Ishikawa (cell line): ENCODE data around the gene SGK1.

Experiments used
- CEBPB ChIP-seq: IDR thresholded peaks from 2 replicates; pipeline ENCODE4 v1.6.1; 2012
- CREB1 ChIP-seq: IDR thresholded peaks from 2 replicates; pipeline ENCODE4 v1.6.1; 2012; ENCODE audit warnings: low read depth
- EGR1 ChIP-seq: IDR thresholded peaks from 2 replicates; pipeline ENCODE4 v1.6.1; 2012
- EP300 ChIP-seq: IDR thresholded peaks from 2 replicates; pipeline ENCODE4 v1.6.1; 2012; ENCODE audit warnings: borderline replicate concordance
- FOXM1 ChIP-seq: IDR thresholded peaks from 2 replicates; pipeline ENCODE4 v1.6.1; 2012; ENCODE audit warnings: low read depth, borderline replicate concordance
- NFIC ChIP-seq: IDR thresholded peaks from 2 replicates; pipeline ENCODE4 v1.6.1; 2012
- RAD21 ChIP-seq: IDR thresholded peaks from 2 replicates; pipeline ENCODE4 v1.6.1; 2012; ENCODE audit warnings: low read depth
- REST ChIP-seq: IDR thresholded peaks from 2 replicates; pipeline ENCODE4 v1.6.1; 2012; ENCODE audit warnings: low read depth, mild to moderate bottlenecking
- TAF1 ChIP-seq: IDR thresholded peaks from 2 replicates; pipeline ENCODE4 v1.6.1; 2012; ENCODE audit warnings: low read depth, mild to moderate bottlenecking
- TCF12 ChIP-seq: IDR thresholded peaks from 2 replicates; pipeline ENCODE4 v1.6.1; 2012; ENCODE audit warnings: low read depth
- TEAD4 ChIP-seq: IDR thresholded peaks from 2 replicates; pipeline ENCODE4 v1.6.1; 2012
- YY1 ChIP-seq: IDR thresholded peaks from 2 replicates; pipeline ENCODE4 v1.6.1; 2012; ENCODE audit warnings: low read depth
- ZBTB7A ChIP-seq: IDR thresholded peaks from 2 replicates; pipeline ENCODE4 v1.6.1; 2012; ENCODE audit warnings: low read depth
- TF ChIP-seq, protein P1 (sequence below): IDR thresholded peaks from 2 replicates; pipeline ENCODE4 v1.6.1; 2012
- TF ChIP-seq, protein P2 (sequence below): IDR thresholded peaks from 2 replicates; pipeline ENCODE4 v1.6.1; 2012

The SGK1 gene

GRCh38 chr6:134309227-134309626, 8.7 kb downstream of the SGK1 start:
- TF ChIP-seq, protein P1, sequence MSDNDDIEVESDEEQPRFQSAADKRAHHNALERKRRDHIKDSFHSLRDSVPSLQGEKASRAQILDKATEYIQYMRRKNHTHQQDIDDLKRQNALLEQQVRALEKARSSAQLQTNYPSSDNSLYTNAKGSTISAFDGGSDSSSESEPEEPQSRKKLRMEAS: no peak
- TF ChIP-seq RAD21 (no peak), ZBTB7A (no peak), YY1 (no peak), TAF1 (no peak)

DNA sequence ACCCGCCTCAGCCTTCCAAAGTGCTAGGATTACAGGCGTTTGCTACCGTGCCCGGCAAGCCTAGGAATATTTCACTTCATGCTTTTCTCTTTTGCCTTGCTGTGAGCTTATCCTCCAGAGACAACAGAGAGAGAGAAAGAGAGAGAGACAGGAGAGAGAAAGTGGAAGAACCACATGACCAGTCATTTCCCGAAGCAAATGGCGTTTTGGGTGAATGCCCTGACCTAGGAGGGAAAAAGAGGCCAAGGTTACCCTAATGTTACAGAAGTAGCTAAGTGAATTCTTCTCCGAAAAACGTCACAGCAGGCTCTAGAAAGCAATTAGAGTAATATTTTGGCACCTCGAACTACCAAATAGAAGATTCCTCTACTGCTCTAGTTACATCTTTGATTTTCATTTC, 9.1 kb downstream of the SGK1 start:
- no peak for TF ChIP-seq YY1
- TF ChIP-seq NFIC: no peak
- TF ChIP-seq RAD21: no peak
- no peak for TF ChIP-seq CEBPB
- no peak for TF ChIP-seq EP300
- TF ChIP-seq, protein P2, sequence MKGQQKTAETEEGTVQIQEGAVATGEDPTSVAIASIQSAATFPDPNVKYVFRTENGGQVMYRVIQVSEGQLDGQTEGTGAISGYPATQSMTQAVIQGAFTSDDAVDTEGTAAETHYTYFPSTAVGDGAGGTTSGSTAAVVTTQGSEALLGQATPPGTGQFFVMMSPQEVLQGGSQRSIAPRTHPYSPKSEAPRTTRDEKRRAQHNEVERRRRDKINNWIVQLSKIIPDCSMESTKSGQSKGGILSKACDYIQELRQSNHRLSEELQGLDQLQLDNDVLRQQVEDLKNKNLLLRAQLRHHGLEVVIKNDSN: no peak
- TF ChIP-seq CREB1: no peak
- TF ChIP-seq, protein P1: no peak
- TF ChIP-seq TEAD4: no peak

DNA sequence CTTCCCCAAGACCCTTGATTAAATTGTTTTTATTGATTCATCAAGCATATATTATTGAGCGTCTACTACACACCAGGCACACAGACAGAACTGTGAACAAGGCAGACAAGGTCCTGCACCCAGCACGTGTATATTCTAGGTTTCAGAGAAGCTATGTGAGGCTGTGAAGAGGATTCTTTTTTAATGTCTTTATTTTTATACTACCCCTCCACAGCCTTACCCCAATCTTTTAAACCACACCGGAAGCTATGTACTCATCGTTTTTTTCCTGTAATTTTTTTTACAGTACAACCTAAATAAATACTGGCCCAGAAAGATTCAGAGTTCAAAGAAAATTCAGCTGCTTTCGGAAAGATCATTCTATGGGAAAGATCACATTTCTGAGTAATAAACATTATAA, 10.0 kb downstream of the SGK1 start:
- TF ChIP-seq FOXM1 (no peak), RAD21 (no peak), EP300 (no peak), TAF1 (no peak), CEBPB (no peak), CREB1 (no peak), NFIC (no peak), TEAD4 (no peak), TCF12 (no peak), YY1 (no peak), ZBTB7A (no peak), REST (no peak), EGR1 (no peak)
- TF ChIP-seq, protein P2: no peak
- TF ChIP-seq, protein P1: no peak

DNA sequence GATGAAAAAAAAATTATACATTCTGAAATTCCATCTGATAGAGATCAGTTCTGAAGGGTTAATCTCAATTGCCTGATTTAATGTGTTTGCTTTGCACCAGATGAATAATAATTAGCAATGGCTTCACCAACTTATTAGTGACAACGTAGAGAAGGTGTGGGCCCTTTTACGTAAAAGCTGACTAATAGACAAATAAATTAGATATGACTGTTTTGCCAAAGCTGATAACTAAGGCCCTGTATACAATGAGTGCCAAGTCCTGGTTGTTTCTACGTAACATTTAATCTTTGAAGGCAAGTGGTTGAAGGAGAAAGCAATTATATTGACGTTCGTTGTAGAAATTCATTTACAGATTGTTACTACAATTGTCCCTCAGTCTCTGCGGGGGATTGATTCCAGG, 10.8 kb downstream of the SGK1 start:
- TF ChIP-seq CREB1 (no peak), RAD21 (no peak), REST (no peak), TCF12 (no peak), ZBTB7A (no peak), CEBPB (no peak), YY1 (no peak), TEAD4 (no peak), EGR1 (no peak), FOXM1 (no peak)
- TF ChIP-seq, protein P1: no peak

GRCh38 chr6:134303891-134304290, 14.0 kb downstream of the SGK1 start:
- TF ChIP-seq CREB1 (no peak), FOXM1 (no peak), YY1 (no peak), RAD21 (no peak), TCF12 (no peak), NFIC (no peak), CEBPB (no peak), TEAD4 (no peak), EP300 (no peak), EGR1 (no peak), TAF1 (no peak), ZBTB7A (no peak), REST (no peak)
- TF ChIP-seq, protein P1: no peak
- TF ChIP-seq, protein P2: no peak
